AG09319 (cell line): ENCODE measurements around the gene ELOVL7.
"Not testable (repeated sequence)": the region's sequence is repeated elsewhere in the genome, so short reads cannot be mapped to it uniquely, and the experiment has no call there.

Experiments used
- DNase-seq: peaks from one replicate; pipeline ENCODE4 v3.0.0-alpha.2; 2010; ENCODE audit warnings: low read depth; ENCODE audit errors: extremely low read depth
- CTCF ChIP-seq: IDR thresholded peaks from 2 replicates; pipeline ENCODE4 v1.5.1; 2011; ENCODE audit warnings: low read depth, mild to moderate bottlenecking, inconsistent platforms, low read length, moderate library complexity

ELOVL7 gene

GRCh38 chr5:60883229-60883628 is 39.2 kb upstream of the ELOVL7 start:
- DNase-seq: no peak
- no peak; the same call in 1 of the 2 replicates for TF ChIP-seq CTCF

- no peak for DNase-seq
- TF ChIP-seq CTCF: no peak
Measured at GRCh38 chr5:60872892-60873291, 28.8 kb upstream of the ELOVL7 start.

GRCh38 chr5:60870857-60871256 is 26.8 kb upstream of the ELOVL7 start:
- DNase-seq: no peak
- no peak for TF ChIP-seq CTCF

GRCh38 chr5:60860572-60860971 is 16.5 kb upstream of the ELOVL7 start:
- not testable (repeated sequence) for DNase-seq

- no peak for TF ChIP-seq CTCF
Measured at GRCh38 chr5:60856066-60856465, 12.0 kb upstream of the ELOVL7 start.

GRCh38 chr5:60852940-60853339 is 8.9 kb upstream of the ELOVL7 start:
- no peak for TF ChIP-seq CTCF
- DNase-seq: no peak

More at GRCh38 chr5:60856066-60856465, 12.0 kb upstream of the ELOVL7 start:
- no peak for DNase-seq

GRCh38 chr5:60852317-60852716 is 8.2 kb upstream of the ELOVL7 start:
- TF ChIP-seq CTCF: no peak
- DNase-seq: no peak

- no peak for TF ChIP-seq CTCF
- DNase-seq: no peak
Measured at GRCh38 chr5:60851626-60852025, 7.6 kb upstream of the ELOVL7 start.
